Measurements from ENCODE around the gene ALDH1A3. TPM values are rescaled to one million over a fixed set of nuclear protein-coding genes. Genes with fewer than 3 reads are reported as not detected.

The ALDH1A3 gene
- total and polyA plus RNA-seq, 7 donors: 8.6 to 71.2 (median 36.4) TPM

DNA sequence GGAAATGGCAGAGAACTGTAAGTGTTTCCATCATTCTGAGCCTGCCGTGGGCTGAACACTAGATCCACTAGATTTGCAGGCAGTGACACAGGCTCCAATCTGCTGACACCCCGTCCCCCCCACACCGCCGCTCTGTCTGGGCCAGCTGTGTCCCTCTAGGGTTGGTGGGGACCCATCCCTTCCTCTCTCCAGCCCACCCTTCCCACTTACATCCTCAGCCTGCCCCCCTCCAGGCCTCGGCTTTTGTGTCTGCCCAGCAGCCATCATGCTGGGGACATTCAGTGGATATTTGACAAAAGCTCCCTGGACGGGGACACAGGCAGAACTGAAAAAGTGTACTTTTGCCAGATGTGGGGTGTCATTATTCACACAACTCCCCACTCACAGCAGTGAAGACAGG is 28.8 kb downstream of the ALDH1A3 start:
- Histone ChIP-seq H3K4me1 (peaks cover 0 to 8% (median 0%) of the 10 kb centered on the region in 4 donors), H3K27me3 (no peaks in the 10 kb centered on the region), H3K9me3 (no peaks in the 10 kb centered on the region), H3K27ac (no peak overlapping the region), H3K4me3 (no peak overlapping the region), H3K36me3 (peaks cover 0 to 9% (median 0%) of the 10 kb centered on the region in 4 donors)
- intact Hi-C loops (cut with DNase I): no loop called here
- DNase-seq: no peak
- 88 to 93% methylated on average over 6 of the region's 6 CpGs for WGBS, 2 donors
- TF ChIP-seq POLR2AphosphoS5 (IDR thresholded peaks at IDR 0.05) (no peak), POLR2A (IDR thresholded peaks at IDR 0.05) (no peak), EP300 (IDR thresholded peaks at IDR 0.05) (no peak)
- TF ChIP-seq, protein P1, sequence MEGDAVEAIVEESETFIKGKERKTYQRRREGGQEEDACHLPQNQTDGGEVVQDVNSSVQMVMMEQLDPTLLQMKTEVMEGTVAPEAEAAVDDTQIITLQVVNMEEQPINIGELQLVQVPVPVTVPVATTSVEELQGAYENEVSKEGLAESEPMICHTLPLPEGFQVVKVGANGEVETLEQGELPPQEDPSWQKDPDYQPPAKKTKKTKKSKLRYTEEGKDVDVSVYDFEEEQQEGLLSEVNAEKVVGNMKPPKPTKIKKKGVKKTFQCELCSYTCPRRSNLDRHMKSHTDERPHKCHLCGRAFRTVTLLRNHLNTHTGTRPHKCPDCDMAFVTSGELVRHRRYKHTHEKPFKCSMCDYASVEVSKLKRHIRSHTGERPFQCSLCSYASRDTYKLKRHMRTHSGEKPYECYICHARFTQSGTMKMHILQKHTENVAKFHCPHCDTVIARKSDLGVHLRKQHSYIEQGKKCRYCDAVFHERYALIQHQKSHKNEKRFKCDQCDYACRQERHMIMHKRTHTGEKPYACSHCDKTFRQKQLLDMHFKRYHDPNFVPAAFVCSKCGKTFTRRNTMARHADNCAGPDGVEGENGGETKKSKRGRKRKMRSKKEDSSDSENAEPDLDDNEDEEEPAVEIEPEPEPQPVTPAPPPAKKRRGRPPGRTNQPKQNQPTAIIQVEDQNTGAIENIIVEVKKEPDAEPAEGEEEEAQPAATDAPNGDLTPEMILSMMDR (IDR thresholded peaks at IDR 0.05): no peak

DNA sequence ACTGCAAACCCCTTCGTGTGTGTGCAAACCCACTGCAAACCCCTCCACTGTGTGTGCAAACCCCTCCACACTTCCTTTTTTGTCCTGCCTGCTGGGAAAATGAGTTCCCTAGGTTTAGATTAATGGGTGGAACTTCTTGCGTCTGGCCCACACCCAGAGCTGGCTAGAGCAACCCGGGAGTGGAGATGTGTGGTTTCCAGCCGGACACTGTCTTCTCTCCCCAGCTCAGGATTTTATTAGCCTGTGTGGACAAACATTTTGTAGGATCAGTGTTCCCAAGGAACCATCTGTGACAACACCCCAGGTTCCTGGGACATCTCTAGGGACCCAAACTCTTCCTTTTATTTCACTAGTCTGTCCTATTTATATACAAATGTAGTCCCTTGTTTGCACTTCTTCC is 29.9 kb downstream of the ALDH1A3 start:
- Histone ChIP-seq H3K4me1 (peaks cover 0 to 7% (median 0%) of the 10 kb centered on the region in 4 donors), H3K9me3 (no peaks in the 10 kb centered on the region), H3K36me3 (peaks cover 0 to 9% (median 0%) of the 10 kb centered on the region in 4 donors), H3K4me3 (no peak overlapping the region), H3K27ac (peak overlapping the region in 1 of 4 donors; percentile 42), H3K27me3 (no peaks in the 10 kb centered on the region)
- TF ChIP-seq, protein P1 (IDR thresholded peaks at IDR 0.05): no peak
- TF ChIP-seq POLR2AphosphoS5 (IDR thresholded peaks at IDR 0.05): peak in 1 of 4 donors; percentile 12
- WGBS, 2 donors: 61 to 77% methylated on average over 4 of the region's 4 CpGs
- DNase-seq: no peak
- intact Hi-C loops (cut with DNase I): no loop called here

DNA sequence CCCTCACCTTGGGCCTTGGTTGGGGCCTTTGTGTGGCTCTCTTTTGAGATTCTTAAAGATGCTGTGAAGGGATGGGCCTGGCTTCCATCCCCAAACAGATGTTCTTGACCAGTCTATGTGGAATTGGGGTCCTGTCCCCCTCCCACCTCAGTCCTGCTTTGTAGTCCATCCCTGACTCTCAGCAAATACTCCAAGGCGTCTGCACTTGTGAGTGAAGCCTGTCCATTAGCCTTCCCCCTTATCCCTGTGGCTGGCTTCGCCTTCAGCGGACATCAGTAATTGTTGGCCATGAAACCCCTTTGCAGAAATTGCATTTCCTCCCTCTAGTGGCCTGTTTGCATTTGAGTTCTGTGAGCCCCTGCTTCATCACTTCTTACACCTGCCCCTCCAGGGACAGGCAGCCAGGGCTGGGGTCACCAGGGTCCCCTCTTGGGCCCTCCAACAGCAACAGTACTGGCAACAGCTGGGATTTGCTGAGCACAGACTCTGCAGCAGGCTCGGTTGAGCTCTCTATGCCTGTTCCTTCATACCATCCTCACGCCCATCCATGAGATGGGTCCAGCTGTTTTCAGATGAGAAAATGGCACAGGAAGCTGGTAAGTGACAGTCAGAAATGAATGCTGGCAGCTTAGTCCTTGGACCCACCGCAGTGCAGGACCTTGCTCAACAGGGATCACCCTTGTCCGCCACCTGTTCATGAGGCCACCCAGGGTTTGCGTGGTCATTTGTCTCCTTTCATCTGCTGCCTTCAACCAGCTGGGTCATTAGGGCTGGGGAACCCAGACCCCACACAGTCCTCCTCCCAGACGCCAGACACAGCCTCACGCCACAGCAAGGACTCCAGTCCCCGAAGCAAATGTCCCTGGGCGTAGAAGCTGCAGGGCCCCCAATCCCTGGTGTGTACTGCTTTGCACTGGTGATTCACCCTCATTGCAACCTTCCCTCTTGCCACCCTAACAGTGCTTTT is 30.6 kb downstream of the ALDH1A3 start:
- Histone ChIP-seq H3K36me3 (peaks cover 0 to 9% (median 0%) of the 10 kb centered on the region in 4 donors), H3K27ac (peak overlapping the region in 1 of 4 donors; percentile 42), H3K9me3 (no peaks in the 10 kb centered on the region), H3K4me1 (peaks cover 0 to 7% (median 0%) of the 10 kb centered on the region in 4 donors), H3K27me3 (no peaks in the 10 kb centered on the region), H3K4me3 (no peak overlapping the region)
- no peak for TF ChIP-seq EP300 (IDR thresholded peaks at IDR 0.05)
- TF ChIP-seq POLR2AphosphoS5 (IDR thresholded peaks at IDR 0.05): no peak
- TF ChIP-seq, protein P1 (IDR thresholded peaks at IDR 0.05): no peak
- no peak for TF ChIP-seq POLR2A (IDR thresholded peaks at IDR 0.05)
- intact Hi-C loops (cut with DNase I): no loop called here
- WGBS, 2 donors: 85 to 89% methylated on average over 12 of the region's 12 CpGs
- no peak for DNase-seq

DNA sequence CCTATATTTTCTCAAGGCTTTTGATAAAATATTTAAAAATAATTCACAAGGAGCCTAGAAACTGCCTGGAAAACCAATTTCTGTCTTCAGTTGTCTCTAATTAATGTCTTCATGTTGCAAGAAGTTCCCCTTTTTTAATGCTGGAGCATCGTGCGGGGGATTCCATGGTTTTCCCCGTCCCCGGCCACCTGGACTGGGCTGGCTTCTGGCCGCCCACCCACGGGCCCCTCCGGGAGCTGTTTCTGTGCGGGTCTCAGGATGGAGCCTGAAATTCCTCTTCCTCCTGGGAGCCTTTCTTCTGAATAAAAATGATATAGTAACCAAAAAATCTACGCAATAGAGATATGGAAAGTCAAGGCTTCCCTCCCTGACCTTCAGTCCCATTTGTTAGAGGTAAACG is 31.5 kb downstream of the ALDH1A3 start:
- WGBS, 2 donors: 85 to 92% methylated on average over 10 of the region's 10 CpGs
- DNase-seq: no peak
- H3K27ac ChIP-seq: no peak overlapping the region
- TF ChIP-seq POLR2AphosphoS5 (IDR thresholded peaks at IDR 0.05) (no peak), POLR2A (IDR thresholded peaks at IDR 0.05) (no peak), EP300 (IDR thresholded peaks at IDR 0.05) (no peak)
- TF ChIP-seq, protein P1 (IDR thresholded peaks at IDR 0.05): no peak
- no peaks in the 10 kb centered on the region for H3K9me3 ChIP-seq
- H3K36me3 ChIP-seq: peaks cover 0 to 9% (median 0%) of the 10 kb centered on the region in 4 donors
- no peak overlapping the region for H3K4me3 ChIP-seq
- H3K27me3 ChIP-seq: no peaks in the 10 kb centered on the region
- intact Hi-C loops (cut with DNase I): no loop called here
- peaks cover 0 to 7% (median 0%) of the 10 kb centered on the region in 4 donors for H3K4me1 ChIP-seq
